Epithelial cell of esophagus (primary cell): ENCODE measurements around the gene FCRL2.

Source experiments
- DNase-seq: peaks from one replicate; pipeline ENCODE4 v3.0.0; 2010; ENCODE audit warnings: low read depth
- H3K4me3 ChIP-seq: 2 replicates; pipeline ENCODE4 v1.5.1; 2011; ENCODE audit warnings: mild to moderate bottlenecking, low read length, control low read depth
- CTCF ChIP-seq: IDR thresholded peaks from 2 replicates; pipeline ENCODE4 v1.5.1; 2011; ENCODE audit warnings: low read depth, mild to moderate bottlenecking, low read length, control low read depth, inconsistent platforms; ENCODE audit not compliant: insufficient read depth; ENCODE audit errors: missing control alignments

The FCRL2 gene

GRCh38 chr1:157776971-157777391 lies at the start of gene FCRL2:
TSS of gene FCRL2 (minus strand) at chr1:157777132. CDS start at chr1:157777073, 59 bp downstream.
- H3K4me3 ChIP-seq: no peak within 1 kb of the TSS
- no peak for TF ChIP-seq CTCF
- DNase-seq: no peak

GRCh38 chr1:157820299-157820698 lies 43.4 kb upstream of the FCRL2 start:
- DNase-seq: no peak
- TF ChIP-seq CTCF: no peak
- H3K4me3 ChIP-seq: no peak overlapping the region

GRCh38 chr1:157819896-157820295 lies 43.0 kb upstream of the FCRL2 start, which contains the start of gene FCRL1:
TSS of gene FCRL1 (minus strand) at chr1:157820120. CDS start at chr1:157820037, 83 bp downstream.
- no peak within 1 kb of the TSS for H3K4me3 ChIP-seq
- TF ChIP-seq CTCF: no peak
- no peak for DNase-seq

GRCh38 chr1:157819215-157819614 lies 42.3 kb upstream of the FCRL2 start:
- H3K4me3 ChIP-seq: no peak overlapping the region
- DNase-seq: no peak
- TF ChIP-seq CTCF: no peak

GRCh38 chr1:157813269-157813668 lies 36.3 kb upstream of the FCRL2 start:
- H3K4me3 ChIP-seq: no peak overlapping the region
- DNase-seq: no peak
- TF ChIP-seq CTCF: no peak

GRCh38 chr1:157806431-157807149 lies 29.7 kb upstream of the FCRL2 start:
- no peak overlapping the region for H3K4me3 ChIP-seq
- DNase-seq: no peak
- no peak for TF ChIP-seq CTCF

- no peak for TF ChIP-seq CTCF
- DNase-seq: no peak
- no peak overlapping the region for H3K4me3 ChIP-seq
Observed at GRCh38 chr1:157803851-157804250, 26.9 kb upstream of the FCRL2 start.
